Activated CD4-positive, alpha-beta T cell treated with anti-CD3 and anti-CD28 coated beads for 1 hour (primary cell): ENCODE data around the gene ZNF367.
"Not testable (repeated sequence)": the region's sequence is repeated elsewhere in the genome, so short reads cannot be mapped to it uniquely, and the experiment has no call there.

ENCODE experiments used
- DNase-seq: peaks from one replicate; pipeline ENCODE4 v3.0.0-alpha.2; 2020

The ZNF367 gene

GRCh38 chr9:96395964-96396363 lies 22.2 kb downstream of the ZNF367 start:
- no peak for DNase-seq

GRCh38 chr9:96394832-96395496 lies 23.2 kb downstream of the ZNF367 start:
- DNase-seq = no peak

DNA sequence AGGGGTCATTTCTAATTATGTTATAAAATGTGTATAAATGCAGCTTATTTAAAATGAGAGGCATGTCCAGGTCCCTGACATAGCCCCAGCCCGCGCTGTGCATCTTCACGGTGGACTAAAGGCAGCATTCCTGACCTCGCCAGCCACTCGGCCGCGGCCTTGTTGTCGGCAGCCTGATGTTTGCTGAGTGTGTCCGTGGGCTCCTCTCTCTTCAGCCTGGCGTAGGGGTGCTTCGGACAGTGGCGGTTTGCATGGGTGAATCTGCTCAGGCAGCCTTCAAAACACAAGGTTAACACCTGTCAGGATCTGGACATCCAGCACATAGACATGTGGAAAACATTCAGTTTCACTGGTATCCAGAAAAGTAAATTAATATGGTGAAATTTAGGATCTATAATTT lies 25.9 kb downstream of the ZNF367 start:
- no peak for DNase-seq

DNA sequence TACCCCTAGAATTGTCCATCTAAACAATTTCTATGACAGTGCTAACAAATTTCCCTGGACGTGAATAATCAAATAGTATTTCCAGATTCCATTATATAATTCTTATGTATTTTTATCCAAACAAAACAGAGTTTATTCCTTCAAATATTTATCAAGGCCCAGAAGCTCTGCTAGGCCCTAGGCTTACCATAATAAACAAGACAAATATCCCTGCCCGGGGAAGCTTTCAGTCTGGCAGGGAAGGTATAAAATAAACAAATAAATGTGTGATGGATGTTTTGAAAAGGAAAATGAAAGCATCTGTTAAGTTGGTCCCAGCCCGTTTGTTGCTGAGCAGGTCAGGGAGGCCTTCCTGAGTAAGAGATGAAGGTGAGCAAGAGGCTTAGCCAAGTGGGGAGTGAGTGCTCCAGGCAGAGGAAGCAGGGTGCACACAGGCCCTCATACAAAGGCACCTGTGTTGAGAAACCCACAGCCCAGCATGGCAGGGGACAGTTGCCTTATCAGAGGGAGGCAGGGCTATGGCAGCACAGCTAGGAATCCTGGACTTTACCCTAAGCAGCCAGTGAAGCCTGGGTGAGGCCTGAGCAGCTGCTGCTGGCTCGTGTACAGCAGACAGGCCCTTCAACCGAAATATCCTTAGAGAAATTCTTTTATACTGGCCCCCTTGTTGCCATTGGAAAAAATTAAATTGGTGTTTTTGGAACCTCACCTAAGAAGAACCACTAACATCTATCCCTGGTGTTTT lies 27.0 kb downstream of the ZNF367 start:
- DNase-seq = no peak

- no peak for DNase-seq
Observed at GRCh38 chr9:96388144-96388543, 30.0 kb downstream of the ZNF367 start.

GRCh38 chr9:96386157-96386556 lies 32.0 kb downstream of the ZNF367 start:
- no peak for DNase-seq

GRCh38 chr9:96383165-96383942 lies 34.8 kb downstream of the ZNF367 start, which contains the start of gene SLC35D2:
TSS of gene SLC35D2 (minus strand) at chr9:96383711. CDS start at chr9:96383634, 77 bp downstream.
- no peak for DNase-seq

- DNase-seq = no peak
Observed at GRCh38 chr9:96382839-96383164, 35.4 kb downstream of the ZNF367 start.

- DNase-seq = no peak
Observed at GRCh38 chr9:96382175-96382574, 36.0 kb downstream of the ZNF367 start.

GRCh38 chr9:96381696-96382095 lies 36.5 kb downstream of the ZNF367 start:
- no peak for DNase-seq

GRCh38 chr9:96381125-96381524 lies 37.0 kb downstream of the ZNF367 start:
- DNase-seq = no peak

DNA sequence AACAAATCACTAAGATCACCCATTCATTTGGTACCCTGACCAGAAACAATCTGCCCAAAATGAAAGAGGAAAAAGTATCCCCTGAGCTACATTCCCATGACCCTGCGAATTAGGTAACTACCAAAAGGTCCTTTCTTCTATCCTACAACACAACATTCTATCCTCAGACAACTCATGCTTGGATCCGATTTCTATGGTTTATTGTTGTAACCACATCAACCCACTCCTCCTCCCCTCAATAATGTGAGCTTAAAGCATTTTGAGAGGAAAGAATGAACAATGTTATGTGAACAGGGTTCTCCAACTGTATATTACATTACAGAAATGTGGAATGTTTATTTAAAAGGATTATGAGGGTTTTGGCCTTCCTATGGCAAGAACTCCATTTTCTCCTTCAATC lies 38.7 kb downstream of the ZNF367 start:
- DNase-seq = no peak

- no peak for DNase-seq
Observed at GRCh38 chr9:96378187-96378586, 40.0 kb downstream of the ZNF367 start.

DNA sequence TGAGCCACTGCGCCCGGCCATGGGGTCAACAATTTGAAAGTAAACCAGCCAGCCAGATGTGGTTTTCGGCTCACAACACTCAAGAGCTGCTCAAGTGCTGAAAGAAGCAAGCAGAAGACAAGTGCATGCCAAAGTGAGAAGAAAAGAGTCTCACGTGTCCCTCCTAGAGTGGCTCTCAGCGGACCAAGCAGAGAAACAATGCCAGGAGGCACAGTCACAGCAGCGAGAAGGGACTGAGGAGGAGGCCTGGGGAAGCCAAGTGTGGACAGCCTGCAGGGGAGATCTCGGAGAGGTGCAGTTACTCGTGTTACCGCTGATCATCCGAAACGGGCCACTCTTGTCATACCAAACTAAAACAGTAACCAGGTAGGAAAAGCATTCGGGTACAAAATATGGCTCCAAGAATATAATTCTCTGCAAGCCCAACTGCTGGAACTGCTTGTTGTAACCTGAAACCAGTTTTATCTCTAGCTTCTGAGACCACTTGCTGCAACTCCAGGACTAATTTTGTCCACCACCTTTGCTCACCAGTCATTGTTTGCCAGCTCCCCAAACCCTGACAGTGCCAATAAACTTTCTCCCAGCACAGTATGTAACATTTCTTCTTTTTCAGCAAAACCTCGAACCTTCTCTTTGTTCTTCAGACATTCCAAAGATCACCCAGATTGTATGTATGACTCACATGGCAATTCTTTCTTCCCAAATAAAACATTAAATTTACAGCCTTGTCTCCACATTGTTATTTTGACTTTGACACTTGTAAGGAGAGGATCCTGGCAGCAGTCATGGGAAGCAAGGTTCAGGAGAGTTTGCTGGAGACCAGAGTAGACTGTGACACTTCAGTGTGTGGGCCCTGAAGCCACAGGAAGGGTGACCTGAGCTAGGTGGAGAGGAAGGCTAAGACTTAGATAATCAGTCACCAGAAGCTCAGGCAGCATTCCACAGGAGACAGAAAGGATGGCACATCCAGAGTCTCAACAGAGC lies 41.0 kb downstream of the ZNF367 start:
- DNase-seq = no peak

GRCh38 chr9:96375507-96375906 lies 42.7 kb downstream of the ZNF367 start:
- DNase-seq = not testable (repeated sequence)

DNA sequence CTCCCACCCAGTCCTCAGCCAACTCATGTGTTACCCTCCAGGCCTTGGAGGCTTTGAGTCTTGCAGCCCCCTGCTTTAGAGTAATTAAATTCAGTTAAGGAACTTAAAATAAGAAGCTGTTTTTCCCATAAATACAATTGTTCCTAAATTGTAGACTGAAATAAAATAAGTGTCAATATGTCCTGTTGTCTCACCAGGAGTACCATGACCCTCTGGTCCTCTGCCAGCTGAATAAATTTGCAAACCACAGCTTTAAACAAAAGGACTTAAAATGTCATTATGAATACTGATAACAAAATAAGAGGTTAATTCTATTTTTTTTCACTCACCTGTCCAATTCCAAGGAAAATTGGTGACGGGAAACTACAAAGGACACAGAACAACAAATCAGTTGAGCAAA lies 50.2 kb downstream of the ZNF367 start:
- no peak for DNase-seq

DNA sequence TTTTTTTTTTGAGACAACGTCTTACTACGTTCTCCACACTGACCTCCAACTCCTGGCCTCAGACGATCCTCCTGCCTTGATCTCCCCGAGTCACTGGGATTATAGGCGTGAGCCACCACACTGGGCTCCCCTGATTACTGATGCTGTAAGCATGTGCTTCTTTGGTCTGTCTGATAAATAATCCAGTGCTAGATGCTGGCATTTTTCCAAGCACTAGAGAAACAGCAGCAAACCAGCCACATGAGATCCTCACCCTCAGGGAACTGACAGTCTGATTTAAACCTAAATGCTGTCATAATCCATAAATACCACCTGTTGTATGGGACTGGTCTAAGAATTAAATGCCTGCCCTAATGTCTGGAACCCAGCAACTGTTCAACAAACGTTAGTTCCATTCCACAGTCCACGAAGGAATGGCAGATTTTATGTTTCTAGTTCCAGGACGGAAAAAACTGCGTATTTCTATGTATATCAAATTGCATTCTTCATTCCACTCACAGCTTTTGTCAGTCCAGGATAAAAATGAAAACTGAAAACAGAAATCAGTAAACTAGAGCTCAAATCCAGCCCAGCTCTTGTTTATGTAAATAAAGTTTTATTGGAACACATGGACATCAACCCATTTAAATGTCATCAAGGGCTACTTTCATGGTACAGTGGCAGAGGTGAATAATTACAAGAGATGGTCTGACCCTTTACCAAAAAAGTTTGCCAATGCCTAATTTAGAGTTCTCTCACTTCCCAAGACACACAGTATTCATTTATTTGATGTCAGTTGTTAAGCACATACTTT lies 54.8 kb downstream of the ZNF367 start:
- DNase-seq = no peak

DNA sequence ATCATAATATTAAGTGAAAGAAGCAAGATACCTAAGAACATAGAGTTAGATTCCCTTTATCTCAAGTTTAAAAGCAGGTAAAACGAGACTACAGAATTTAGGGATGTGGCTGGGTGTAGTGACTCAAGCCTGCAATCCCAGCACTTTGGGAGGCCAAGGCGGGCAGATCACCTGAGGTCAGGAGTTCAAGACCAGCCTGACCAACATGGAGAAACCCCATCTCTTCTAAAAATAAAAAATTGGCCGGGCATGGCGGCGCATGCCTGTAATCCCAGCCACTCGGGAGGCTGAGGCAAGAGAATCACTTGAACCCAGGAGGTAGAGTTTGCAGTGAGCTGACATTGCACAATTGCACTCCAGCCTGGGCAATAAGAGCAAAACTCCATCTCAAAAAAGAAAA lies 56.1 kb downstream of the ZNF367 start:
- DNase-seq = not testable (repeated sequence)

GRCh38 chr9:96361668-96362067 lies 56.5 kb downstream of the ZNF367 start:
- DNase-seq = no peak

- DNase-seq = no peak
Observed at GRCh38 chr9:96360976-96361375, 57.2 kb downstream of the ZNF367 start.

GRCh38 chr9:96360523-96360922 lies 57.6 kb downstream of the ZNF367 start:
- not testable (repeated sequence) for DNase-seq

DNA sequence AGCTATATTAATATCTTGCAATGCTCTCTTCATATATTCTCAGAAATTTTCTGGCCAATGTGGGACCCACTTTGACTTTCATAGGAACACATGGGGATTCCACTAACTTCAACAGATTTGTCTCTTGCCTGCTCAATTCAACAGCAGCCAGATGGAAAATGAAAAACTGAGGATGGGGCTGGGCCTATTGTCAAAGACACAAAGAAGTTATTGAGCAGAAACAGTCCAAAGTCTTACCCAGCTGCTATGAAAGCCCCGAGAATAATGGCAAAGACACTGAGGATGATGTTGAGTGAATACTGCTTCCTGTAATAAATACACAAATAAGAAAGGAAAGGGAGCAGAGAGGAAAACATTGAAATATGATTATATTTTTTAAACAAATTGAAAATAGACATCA lies 67.3 kb downstream of the ZNF367 start:
- DNase-seq = no peak
